HG02678 (cell line): ENCODE measurements around the gene ZFP64.
"Not testable (repeated sequence)": the region's sequence is repeated elsewhere in the genome, so short reads cannot be mapped to it uniquely, and the experiment has no call there.

Experiments
- ATAC-seq: cut with Tn5 transposase; IDR thresholded peaks from one replicate; pipeline ENCODE4 v1.9.1; 2021; ENCODE audit warnings: mild to moderate bottlenecking, moderate library complexity; ENCODE audit not compliant: unreplicated experiment

ZFP64 gene

DNA sequence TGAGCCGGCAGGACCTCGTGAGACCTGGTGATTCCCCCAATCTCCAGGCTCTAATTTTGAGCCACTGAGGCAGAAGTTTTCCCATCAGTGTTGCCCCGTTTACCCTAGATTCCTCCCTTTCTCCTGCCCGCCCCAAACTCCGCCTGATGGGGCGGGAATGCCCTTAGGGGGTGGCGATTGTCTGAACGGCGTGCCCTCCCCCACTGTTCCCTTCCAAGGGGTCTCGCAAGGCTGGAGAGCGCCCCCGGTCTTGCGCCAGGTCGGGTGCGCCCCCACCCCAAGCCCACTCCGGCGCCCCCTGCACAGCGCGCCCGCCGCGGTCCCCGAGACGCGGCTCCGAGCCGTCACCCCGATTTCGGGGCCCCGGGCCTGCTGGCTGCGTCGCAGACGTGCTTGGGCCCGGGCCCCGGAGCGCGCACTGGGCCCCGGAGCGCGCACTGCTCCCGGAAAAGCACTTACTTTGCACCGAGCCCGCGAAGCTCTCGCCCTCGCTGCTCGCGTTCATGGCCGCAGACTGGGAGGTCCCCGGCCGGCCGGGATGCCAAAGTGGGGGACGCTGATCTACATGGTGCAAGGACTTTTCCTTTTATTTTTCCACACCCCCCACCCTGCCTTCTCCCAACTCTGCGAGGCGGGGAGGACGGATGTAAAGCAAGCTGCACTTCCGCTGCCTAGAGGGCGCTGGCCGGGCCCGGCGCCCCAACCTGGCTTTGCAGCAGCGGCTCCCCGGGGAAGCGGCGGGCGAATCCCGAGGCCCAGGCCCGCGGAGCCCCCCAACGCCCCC is at the start of gene ZFP64:
ZFP64 (minus strand) TSS at position 648 of the 784 bp plus-strand sequence; CDS start at position 505, 143 bp downstream.
- peak; percentile 76 for ATAC-seq

DNA sequence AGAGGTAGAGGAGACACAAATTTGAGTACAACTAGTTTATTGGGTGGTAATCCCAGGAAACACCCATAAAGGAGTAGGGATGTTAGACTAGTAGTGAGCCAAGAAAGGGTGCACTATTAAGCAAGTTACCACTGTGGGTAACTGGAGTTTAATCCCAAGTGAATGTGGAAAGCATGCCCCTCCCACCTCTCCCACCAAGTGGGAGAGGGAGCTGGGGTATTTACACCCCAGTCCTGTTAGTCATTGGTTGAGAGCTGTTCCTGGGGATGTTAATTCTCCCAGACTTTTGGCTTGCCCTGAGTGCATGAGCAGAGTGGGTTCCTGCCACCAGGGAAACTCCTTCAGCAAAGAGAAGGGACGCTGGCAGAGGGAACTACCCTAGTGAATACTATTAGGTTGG is 49.2 kb upstream of the ZFP64 start:
- ATAC-seq = no peak

DNA sequence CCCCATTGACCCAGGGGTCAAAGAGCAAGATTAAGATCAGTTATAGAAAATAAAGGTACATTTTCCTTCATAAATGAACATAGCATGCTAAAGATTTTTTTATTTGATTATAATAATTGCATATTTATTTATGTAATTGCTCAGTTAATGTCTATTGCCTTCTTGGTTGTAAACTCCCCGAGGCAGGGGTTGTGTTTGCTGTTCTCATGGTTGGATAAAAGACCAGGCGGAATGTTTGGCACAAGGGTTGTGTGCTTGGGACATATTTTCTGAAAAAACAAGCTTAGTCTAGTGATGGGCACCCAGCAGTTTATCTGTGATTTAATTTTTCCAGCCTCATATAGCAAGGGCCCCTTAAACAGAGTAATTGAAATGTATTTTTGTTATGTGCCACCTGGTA is 47.5 kb upstream of the ZFP64 start:
- ATAC-seq = no peak

DNA sequence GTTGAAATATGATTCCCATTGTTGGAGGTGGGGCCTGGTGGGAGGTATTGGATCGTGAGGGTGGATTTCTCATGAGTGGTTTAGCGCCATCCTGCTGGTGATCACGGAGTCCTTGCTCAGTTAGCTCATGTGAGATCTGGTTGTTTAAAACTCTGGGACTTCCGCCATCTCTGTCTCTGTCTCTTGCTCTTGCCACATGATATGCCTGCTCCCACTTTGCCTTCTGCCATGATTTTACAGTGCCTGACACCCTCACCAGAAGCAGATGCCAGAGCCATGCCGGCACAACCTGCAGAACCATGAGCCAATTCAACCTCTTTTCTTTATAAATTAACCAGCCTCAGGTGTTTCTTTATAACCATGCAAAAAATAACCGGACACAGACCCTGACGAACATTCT is 44.7 kb upstream of the ZFP64 start:
- no peak for ATAC-seq

DNA sequence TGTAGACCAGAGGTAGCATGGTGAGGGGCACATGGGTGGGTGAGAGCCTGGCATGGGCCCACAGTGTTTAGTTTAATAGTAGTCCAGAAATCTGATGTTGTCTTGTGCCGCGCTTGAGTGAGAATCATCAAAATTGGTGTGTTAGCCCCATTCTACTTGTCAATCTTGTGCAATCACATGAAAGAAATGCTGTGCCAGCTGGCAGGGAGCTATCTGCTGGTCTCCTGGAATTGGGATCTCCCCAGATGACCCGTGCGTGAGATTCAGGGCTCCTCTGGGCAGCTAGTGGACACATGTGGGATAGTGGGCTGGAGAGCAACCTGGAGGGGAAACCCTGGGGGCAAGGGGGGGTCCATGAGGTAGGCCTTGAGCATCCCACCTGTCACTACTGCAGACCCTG is 43.5 kb upstream of the ZFP64 start:
- ATAC-seq = no peak

DNA sequence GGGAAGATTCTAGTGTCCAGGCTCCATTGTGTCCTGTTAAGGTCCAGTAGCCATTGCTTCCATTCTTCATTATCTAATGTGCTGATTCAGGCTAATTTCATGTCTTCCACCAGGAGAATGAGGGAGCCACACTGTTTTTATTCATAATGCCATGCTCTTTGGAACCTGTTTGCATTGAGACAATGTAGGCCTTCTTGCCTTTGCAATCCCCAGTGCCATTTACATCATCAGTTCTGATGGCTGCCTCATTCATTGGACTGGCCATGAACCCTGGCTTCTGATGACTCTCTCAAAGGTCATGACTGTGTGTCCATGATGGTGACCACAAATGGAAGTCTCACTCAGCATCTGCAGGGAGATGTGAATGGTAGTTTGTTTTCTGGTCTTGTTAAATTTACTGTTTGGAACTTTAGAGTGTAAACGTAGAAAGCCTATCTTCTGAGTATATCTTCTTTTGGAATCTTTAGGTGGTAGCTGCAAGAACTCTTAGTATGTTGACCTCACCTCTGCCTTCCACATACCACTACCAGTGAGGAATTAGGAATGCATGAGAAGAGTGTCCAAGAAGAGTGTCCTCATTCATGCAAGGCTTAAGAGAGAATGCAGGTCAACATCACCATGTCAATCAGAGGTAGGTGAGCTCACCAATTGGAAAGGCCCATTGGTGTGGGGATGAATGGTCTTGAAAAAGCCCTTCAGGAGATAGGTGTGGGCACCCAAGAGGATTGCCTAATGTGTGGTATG is 42.9 kb upstream of the ZFP64 start:
- ATAC-seq = no peak

DNA sequence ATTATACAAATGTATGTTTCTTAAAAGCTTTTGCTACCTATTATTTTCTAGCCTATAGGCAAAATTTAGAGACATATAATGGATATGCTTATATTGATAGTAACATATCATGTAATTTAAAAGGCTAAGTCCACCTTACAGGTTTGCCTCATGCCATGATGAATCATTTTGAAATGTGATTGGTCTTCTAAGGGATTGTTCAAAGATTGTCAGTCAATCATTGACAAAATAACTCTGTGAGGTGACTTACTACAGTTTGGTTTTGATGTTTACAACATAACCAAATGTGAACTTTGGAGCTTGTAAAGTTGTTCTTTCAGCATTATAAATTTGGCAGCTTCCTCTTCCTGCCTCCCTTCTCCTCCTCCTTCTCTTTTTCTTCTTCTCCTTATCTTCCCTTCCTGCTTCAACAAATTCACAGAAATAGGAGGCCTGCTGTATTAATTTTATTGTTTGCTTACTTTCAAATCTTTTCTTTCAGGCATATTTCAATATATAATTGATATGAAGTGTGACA is 39.7 kb upstream of the ZFP64 start:
- no peak for ATAC-seq

DNA sequence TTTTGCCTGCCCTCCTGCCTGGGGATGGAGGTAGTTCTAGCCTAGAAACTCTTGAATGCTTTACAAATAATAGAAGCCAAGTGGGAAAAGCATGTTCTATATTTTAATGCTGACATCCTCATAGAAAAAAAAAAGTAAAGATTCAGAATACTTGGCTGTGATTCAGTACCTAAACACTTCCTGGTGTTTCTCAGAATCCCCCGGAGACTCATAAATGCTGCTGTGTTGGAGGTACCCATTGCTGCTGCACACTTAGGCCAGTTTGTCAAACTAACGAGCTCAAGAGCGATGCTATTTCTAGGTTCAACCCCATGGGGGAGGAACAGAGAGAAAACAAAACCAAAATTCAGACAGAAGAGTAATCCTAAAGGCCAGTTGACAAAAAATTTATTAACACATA is 38.8 kb upstream of the ZFP64 start:
- ATAC-seq = peak; percentile 53

DNA sequence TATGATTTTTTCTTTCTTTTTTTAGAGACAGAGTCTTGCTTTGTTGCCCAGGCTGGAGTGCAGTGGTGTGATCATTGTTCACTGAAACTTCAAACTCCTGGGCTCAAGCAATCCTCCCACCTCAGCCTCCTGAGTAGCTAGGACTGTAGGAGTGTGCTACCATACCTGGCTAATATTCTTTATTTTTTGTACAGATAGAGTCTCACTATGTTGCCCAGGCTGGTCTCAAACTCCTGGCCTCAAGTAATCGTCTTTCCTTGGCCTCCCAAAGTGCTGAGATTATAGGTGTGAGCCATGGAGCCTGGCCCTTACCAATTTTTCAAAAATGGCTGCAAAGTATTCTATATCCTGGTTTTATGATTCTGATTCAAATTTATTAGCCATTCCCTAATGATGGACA is 37.8 kb upstream of the ZFP64 start:
- ATAC-seq = not testable (repeated sequence)

DNA sequence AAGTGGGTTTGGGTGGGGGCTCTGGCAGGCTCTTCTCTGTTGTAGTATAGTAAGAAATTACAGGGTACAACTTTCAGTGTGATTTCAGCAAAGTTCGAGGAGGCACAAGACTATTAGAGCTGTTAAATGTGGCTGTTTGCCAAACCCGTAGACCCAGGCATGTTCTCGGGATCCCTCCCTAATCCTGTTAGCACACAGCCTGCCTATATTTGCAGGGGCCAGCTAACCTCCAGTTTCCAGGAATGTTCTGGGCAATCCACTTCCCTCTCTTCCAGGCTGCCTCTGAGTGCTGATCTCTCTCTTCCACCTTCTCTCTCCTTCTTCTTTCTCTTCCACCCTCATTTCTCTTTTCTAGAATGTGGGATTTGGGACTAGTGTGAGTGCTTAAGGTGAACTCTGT is 34.8 kb upstream of the ZFP64 start:
- ATAC-seq = no peak

DNA sequence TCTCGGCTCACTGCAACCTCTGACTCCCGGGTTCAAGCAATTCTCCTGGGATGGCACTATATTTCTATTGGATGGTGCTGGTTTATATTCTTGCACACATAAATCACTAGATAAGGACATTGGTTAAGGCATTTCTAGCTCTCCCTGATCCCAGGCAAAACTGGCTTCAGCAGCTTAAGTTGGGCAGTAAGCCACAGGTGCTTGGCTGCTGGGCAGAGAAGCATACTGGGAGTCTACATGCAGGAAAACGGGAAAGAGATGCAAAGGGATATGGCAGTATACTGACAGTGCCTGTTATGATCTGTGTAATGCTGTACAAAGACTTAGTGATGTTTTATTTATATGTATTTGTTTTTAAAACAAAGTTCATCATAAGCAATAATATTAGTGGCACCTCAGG is 33.3 kb upstream of the ZFP64 start:
- no peak for ATAC-seq

DNA sequence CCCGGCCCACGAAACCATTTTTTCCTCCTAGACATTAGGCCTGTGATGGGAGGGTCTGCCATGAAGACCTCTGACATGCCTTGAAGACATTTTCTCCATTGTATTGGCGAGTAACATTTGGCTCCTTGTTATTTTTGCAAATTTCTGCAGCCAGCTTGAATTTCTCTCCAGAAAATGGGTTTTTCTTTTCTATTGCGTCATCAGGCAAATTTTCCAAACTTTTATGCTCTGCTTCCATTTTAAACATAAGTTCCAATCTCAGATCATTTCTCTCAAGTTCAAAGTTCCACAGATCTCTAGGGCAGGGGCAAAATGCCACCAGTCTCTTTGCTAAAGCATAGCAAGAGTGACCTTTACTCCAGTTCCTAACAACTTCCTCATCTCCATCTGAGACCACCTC is 29.8 kb upstream of the ZFP64 start:
- not testable (repeated sequence) for ATAC-seq

DNA sequence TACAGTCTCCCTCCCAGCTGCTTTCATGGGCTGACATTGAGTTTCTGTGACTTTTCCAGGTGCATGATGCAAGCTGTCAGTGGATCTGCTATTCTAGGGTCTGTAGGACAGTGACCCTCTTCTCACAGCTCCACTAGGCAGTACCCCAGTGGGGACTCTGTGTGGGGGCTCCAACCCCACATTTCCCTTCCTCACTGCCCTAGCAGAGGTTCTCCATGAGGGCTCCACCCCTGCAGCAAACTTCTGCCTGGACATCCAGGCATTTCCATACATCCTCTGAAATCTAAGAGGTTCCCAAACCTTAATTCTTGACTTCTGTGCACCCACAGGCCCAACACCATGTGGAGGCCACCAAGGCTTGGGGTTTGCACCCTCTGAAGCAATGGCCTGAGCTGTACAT is 29.3 kb upstream of the ZFP64 start:
- ATAC-seq = not testable (repeated sequence)

DNA sequence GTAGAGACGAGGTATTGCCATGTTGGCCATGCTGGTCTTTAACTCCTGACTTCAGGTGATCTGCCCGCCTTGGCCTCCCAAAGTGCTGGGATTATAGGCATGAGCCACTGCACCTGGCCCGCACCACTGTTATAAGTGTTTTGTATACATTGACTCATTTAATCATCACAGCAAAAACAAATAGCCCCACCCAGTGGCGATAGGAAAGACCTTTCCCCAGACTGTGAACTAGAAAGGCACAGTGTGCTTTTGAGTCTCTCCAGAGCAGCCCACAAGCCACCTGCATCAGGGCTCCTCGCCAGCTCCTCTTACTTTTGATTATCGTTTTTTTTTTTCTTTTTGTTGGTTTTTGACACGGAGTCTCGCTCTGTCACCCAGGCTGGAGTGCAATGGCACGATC is 27.9 kb upstream of the ZFP64 start:
- ATAC-seq = no peak

DNA sequence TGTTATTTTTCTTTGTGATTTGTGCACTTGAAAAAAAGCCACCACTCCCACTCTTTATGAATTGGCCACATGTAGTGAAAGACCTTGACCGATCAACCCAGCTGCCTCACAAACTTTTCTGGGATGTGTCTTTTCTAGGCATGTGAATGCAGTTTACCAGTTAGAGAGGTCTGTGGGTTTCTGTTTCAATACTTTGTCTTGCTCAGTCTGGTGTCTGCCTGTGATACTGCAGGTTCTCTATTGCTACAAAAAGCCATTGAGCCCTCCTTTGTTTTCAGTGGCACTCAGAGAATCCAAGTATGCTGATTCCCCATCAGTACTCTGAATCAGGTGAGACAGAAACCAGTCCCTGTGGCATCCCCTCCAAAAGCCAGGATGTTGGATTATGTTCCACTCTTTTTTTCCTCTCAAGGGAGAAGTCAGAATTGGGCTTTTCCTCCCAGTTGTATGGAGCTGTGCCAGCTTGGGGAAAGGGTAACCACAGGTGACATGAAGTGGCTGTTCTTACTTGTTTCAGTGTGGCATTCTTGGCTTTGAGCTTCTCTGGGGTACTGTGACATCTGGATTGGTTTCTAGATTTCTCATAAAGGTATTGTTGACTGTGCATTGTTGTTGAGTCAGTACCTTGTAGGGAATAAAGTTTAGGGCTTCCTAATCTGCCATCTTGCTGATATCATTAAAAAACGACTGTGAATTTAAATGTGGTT is 26.3 kb upstream of the ZFP64 start:
- no peak for ATAC-seq

DNA sequence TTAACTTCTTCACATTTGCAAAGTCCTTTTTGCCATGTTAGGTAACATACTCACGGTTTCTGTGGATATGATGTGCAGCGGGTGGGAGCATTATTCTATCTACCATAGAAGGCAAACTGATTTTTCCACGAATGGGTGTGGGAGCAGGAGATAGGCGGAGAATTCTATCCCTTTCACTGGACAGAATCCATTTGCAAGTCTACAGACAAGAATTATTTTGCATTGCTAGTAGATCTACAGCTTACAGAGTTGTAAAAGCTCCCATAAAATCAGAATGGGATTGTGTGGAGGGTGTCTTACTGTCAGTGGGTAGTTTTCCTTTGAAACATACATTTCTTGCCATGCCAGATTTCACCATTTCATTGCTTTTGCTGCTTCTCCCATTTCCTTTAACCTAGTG is 22.4 kb upstream of the ZFP64 start:
- ATAC-seq = no peak

DNA sequence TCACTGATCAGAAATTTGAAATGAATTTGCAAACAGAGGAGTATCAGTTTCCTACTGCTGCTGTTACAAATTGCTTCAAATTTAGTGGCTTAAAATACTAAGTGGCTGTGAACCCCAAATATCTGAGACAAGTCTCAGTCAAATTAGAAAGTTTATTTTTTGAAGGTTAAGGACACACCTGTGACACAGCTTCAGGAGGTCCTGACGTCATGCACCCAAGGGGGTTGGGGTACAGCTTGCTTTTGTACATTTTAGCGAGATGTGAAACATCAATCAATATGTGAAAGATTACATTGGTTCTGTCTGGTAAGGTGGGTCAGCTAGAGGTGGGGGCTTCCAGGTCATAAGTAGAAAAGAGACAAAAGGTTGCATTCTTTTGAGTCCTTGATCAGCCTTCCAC is 21.4 kb upstream of the ZFP64 start:
- ATAC-seq = no peak

DNA sequence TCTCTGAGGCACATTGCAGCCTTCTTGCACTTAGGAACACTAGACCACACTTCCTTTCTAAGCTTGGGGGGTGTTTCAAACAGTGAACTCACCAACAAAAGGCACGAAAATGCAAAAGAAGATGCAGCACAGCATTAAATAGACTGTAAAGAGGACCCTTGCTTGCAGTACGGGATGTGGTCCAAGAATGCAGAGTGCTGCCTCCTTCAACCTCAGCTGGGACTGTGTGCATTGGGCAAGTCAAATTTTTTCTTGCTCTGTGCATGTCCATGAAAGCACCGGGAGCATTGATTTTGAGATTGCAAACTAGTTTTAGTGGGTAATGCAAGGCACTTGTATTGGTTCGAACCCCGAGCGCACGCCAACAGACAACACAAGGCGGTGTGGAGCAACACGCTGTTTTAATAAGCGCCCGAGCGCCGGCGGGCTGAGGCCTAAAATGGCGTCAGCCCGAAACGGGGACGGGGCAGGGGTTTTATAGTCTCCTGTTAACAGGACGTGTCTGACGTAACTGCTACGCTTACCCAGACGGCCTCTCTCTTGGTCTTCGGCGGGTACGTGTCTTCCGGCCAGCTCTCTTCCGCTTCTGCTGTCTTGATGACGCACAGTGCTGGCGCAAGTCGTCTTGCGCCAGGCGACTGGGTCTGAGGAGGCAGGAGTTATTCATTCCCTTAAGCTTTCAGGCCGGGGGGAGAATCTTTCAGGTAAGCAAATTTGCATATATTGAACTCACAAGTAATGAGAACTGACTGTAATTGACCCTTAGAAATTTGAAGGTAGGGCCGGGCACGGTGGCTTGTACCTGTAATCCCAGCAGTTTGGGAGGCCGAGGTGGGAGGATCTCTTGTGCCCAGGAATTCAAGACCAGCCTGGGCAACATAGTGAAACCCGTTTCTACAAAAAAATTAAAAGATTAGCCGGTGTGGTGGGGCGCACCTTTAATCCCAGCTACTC is 18.7 kb upstream of the ZFP64 start:
- ATAC-seq = no peak

DNA sequence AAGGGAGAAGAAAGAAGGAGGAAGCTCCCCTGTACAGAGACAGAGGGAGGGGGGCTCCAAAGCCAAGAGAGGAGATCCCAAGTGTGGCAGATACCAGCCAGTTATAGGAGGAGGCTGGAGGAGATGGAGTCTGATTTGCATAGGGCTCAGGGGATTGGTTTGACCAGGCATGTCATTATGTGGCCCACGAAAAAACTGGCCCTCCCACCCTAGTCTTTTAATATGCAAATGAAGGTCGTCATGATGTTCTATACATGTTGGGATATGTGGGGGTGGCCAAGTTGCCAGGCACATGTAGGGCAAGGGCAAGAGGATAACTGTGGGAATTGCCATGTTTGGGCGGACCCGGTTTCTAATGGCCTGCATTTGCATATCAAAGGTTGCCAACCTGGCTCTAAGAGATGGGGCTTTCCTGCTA is 17.6 kb upstream of the ZFP64 start:
- no peak for ATAC-seq

DNA sequence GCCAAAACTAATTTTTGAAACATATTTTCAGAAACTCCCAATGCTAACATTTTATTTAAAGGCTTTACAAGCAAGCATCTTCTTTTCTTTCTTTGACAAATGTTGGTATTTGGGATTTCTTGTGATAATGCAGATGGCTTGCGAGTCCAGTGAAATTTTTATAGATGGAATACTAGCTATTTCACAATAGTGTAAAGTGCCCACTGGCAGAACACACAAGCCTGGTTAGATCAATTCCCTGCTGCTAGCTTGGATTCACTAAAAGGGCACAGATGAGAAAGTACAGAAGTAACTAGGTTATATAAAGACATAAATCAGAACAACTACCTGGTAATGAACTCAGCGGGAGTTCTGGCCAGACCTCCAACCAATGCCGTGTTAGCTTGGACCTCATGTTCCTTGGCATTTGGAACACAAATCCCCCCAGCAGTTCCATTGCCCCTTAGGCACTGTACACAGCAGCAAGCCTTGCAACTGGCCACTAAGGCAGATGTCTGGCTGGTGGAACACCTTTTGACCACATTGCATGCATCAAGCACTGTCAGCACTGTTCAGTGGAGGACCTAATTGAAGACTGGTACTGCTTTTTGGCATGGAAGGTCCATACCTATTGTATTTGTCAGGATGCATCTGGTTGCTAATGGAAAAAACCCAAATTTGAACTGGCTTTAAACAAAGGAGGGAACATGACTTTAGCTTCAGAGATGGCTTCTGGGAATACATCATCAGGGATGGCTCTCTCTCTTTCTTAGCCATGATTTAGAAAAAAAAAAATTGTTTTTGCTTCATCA is 15.6 kb upstream of the ZFP64 start:
- no peak for ATAC-seq
